Stimulated activated memory B cell treated with anti-CD40 and anti-IgM and Interleukin-4, amounts not matched to agents 10 μg/mL and 1 μg/mL and 100 μg/mL, for 72 hours (primary cell): ENCODE data around the gene NAXE.
"Not testable (repeated sequence)": the region's sequence is repeated elsewhere in the genome, so short reads cannot be mapped to it uniquely, and the experiment has no call there.

ENCODE experiments used
- ATAC-seq: fragments of 150-1000 bp; cut with Tn5 transposase; 2 replicates; pipeline ENCODE4 v1.10.0; 2021
- H3K27ac Mint-ChIP-seq: one replicate; pipeline ENCODE4 v1.8.0; 2022; ENCODE audit warnings: mild to moderate bottlenecking, mixed read lengths
- H3K27me3 Mint-ChIP-seq: one replicate; pipeline ENCODE4 v1.8.0; 2022; ENCODE audit warnings: mixed read lengths
- H3K36me3 Mint-ChIP-seq: one replicate; pipeline ENCODE4 v1.8.0; 2022; ENCODE audit warnings: mixed read lengths
- H3K4me1 Mint-ChIP-seq: one replicate; pipeline ENCODE4 v1.8.0; 2022; ENCODE audit warnings: mixed read lengths
- H3K4me3 Mint-ChIP-seq: one replicate; pipeline ENCODE4 v1.8.0; 2022; ENCODE audit warnings: mild to moderate bottlenecking, moderate library complexity, mixed read lengths
- H3K9me3 Mint-ChIP-seq: one replicate; pipeline ENCODE4 v1.8.0; 2022; ENCODE audit warnings: mixed read lengths

Gene NAXE

GRCh38 chr1:156596426-156596825 is 4.8 kb downstream of the NAXE start:
- Mint-ChIP-seq H3K27ac (no peak overlapping the region), H3K4me1 (peaks cover 38% of the 10 kb centered on the region), H3K4me3 (no peak overlapping the region), H3K36me3 (peaks cover 40% of the 10 kb centered on the region), H3K9me3 (no peaks in the 10 kb centered on the region), H3K27me3 (no peaks in the 10 kb centered on the region)
- no peak for ATAC-seq

GRCh38 chr1:156598125-156598524 is 6.5 kb downstream of the NAXE start:
- Mint-ChIP-seq H3K36me3 (peaks cover 36% of the 10 kb centered on the region), H3K27ac (peak overlapping the region; percentile 20), H3K4me1 (peaks cover 40% of the 10 kb centered on the region), H3K9me3 (no peaks in the 10 kb centered on the region), H3K4me3 (no peak overlapping the region), H3K27me3 (no peaks in the 10 kb centered on the region)
- no peak for ATAC-seq

- Mint-ChIP-seq H3K9me3 (no peaks in the 10 kb centered on the region), H3K27me3 (no peaks in the 10 kb centered on the region), H3K4me3 (no peak overlapping the region), H3K36me3 (peaks cover 36% of the 10 kb centered on the region), H3K27ac (peak overlapping the region; percentile 20), H3K4me1 (peaks cover 40% of the 10 kb centered on the region)
- no peak for ATAC-seq
Measured at GRCh38 chr1:156598731-156599432, 7.3 kb downstream of the NAXE start.

- H3K4me3 Mint-ChIP-seq: peak overlapping the region; percentile 97
- no peaks in the 10 kb centered on the region for H3K9me3 Mint-ChIP-seq
- H3K27me3 Mint-ChIP-seq: no peaks in the 10 kb centered on the region
- peak; percentile 75 for ATAC-seq
- H3K4me1 Mint-ChIP-seq: peaks cover 40% of the 10 kb centered on the region
- peaks cover 34% of the 10 kb centered on the region for H3K36me3 Mint-ChIP-seq
- peak overlapping the region; percentile 91 for H3K27ac Mint-ChIP-seq
Measured at GRCh38 chr1:156599811-156600210, 8.2 kb downstream of the NAXE start.

GRCh38 chr1:156600733-156601121 is 9.2 kb downstream of the NAXE start:
- peaks cover 31% of the 10 kb centered on the region for H3K4me1 Mint-ChIP-seq
- H3K27ac Mint-ChIP-seq: peak overlapping the region; percentile 91
- peak overlapping the region; percentile 97 for H3K4me3 Mint-ChIP-seq
- H3K27me3 Mint-ChIP-seq: no peaks in the 10 kb centered on the region
- no peaks in the 10 kb centered on the region for H3K9me3 Mint-ChIP-seq
- ATAC-seq: no peak
- peaks cover 25% of the 10 kb centered on the region for H3K36me3 Mint-ChIP-seq

GRCh38 chr1:156601122-156601830 is 9.7 kb downstream of the NAXE start, which contains the start of gene GPATCH4:
Gene GPATCH4, minus strand, starts transcription at chr1:156601479.
- H3K9me3 Mint-ChIP-seq: no peaks in the 10 kb centered on the region
- peak within 1 kb of the TSS; percentile 91 for H3K27ac Mint-ChIP-seq
- H3K36me3 Mint-ChIP-seq: peaks cover 20% of the 10 kb centered on the region
- peak; percentile 84 for ATAC-seq
- no peaks in the 10 kb centered on the region for H3K27me3 Mint-ChIP-seq
- peaks cover 30% of the 10 kb centered on the region for H3K4me1 Mint-ChIP-seq
- H3K4me3 Mint-ChIP-seq: peak within 1 kb of the TSS; percentile 97

GRCh38 chr1:156601892-156602291 is 10.3 kb downstream of the NAXE start:
- peaks cover 34% of the 10 kb centered on the region for H3K4me1 Mint-ChIP-seq
- ATAC-seq: peak; percentile 70
- H3K9me3 Mint-ChIP-seq: no peaks in the 10 kb centered on the region
- H3K36me3 Mint-ChIP-seq: peaks cover 14% of the 10 kb centered on the region
- H3K27me3 Mint-ChIP-seq: no peaks in the 10 kb centered on the region
- H3K4me3 Mint-ChIP-seq: peak overlapping the region; percentile 97
- H3K27ac Mint-ChIP-seq: peak overlapping the region; percentile 91

- H3K9me3 Mint-ChIP-seq: no peaks in the 10 kb centered on the region
- no peaks in the 10 kb centered on the region for H3K27me3 Mint-ChIP-seq
- no peak for ATAC-seq
- peaks cover 8% of the 10 kb centered on the region for H3K36me3 Mint-ChIP-seq
- H3K4me1 Mint-ChIP-seq: peaks cover 40% of the 10 kb centered on the region
- H3K27ac Mint-ChIP-seq: peak overlapping the region; percentile 91
- H3K4me3 Mint-ChIP-seq: peak overlapping the region; percentile 23
Measured at GRCh38 chr1:156602557-156602993, 11.0 kb downstream of the NAXE start.

- H3K9me3 Mint-ChIP-seq, H3K36me3 Mint-ChIP-seq, H3K4me3 Mint-ChIP-seq: not testable (repeated sequence)
- H3K4me1 Mint-ChIP-seq: peaks cover 32% of the 10 kb centered on the region
- peaks cover 17% of the 10 kb centered on the region for H3K27me3 Mint-ChIP-seq
- ATAC-seq: peak; percentile 86
- peak overlapping the region; percentile 20 for H3K27ac Mint-ChIP-seq
Measured at GRCh38 chr1:156607344-156607743, 15.8 kb downstream of the NAXE start.

- peaks cover 25% of the 10 kb centered on the region for H3K27me3 Mint-ChIP-seq
- no peaks in the 10 kb centered on the region for H3K9me3 Mint-ChIP-seq
- H3K4me1 Mint-ChIP-seq: peaks cover 27% of the 10 kb centered on the region
- H3K36me3 Mint-ChIP-seq: no peaks in the 10 kb centered on the region
- H3K4me3 Mint-ChIP-seq: no peak overlapping the region
- H3K27ac Mint-ChIP-seq: no peak overlapping the region
- peak; percentile 88 for ATAC-seq
Measured at GRCh38 chr1:156608036-156608674, 16.6 kb downstream of the NAXE start.

GRCh38 chr1:156608981-156609380 is 17.4 kb downstream of the NAXE start:
- Mint-ChIP-seq H3K27ac (no peak overlapping the region), H3K36me3 (no peaks in the 10 kb centered on the region), H3K27me3 (peaks cover 27% of the 10 kb centered on the region), H3K4me3 (no peak overlapping the region), H3K4me1 (peaks cover 27% of the 10 kb centered on the region), H3K9me3 (no peaks in the 10 kb centered on the region)
- ATAC-seq: peak; percentile 76

- not testable (repeated sequence) for ATAC-seq, H3K36me3 Mint-ChIP-seq
- peaks cover 27% of the 10 kb centered on the region for H3K27me3 Mint-ChIP-seq
Measured at GRCh38 chr1:156610072-156610471, 18.5 kb downstream of the NAXE start.

GRCh38 chr1:156612666-156613065 is 21.1 kb downstream of the NAXE start:
- no peak for ATAC-seq
- H3K4me1 Mint-ChIP-seq: peaks cover 16% of the 10 kb centered on the region
- no peaks in the 10 kb centered on the region for H3K9me3 Mint-ChIP-seq
- H3K27me3 Mint-ChIP-seq: peaks cover 40% of the 10 kb centered on the region
- no peak overlapping the region for H3K27ac Mint-ChIP-seq
- no peaks in the 10 kb centered on the region for H3K36me3 Mint-ChIP-seq
- H3K4me3 Mint-ChIP-seq: no peak overlapping the region

More at GRCh38 chr1:156610072-156610471, 18.5 kb downstream of the NAXE start:
- not testable (repeated sequence) for H3K4me3 Mint-ChIP-seq, H3K9me3 Mint-ChIP-seq, H3K27ac Mint-ChIP-seq
- H3K4me1 Mint-ChIP-seq: peaks cover 27% of the 10 kb centered on the region

- H3K27ac Mint-ChIP-seq: no peak overlapping the region
- H3K27me3 Mint-ChIP-seq: peaks cover 48% of the 10 kb centered on the region
- H3K36me3 Mint-ChIP-seq: no peaks in the 10 kb centered on the region
- no peaks in the 10 kb centered on the region for H3K9me3 Mint-ChIP-seq
- H3K4me1 Mint-ChIP-seq: no peaks in the 10 kb centered on the region
- H3K4me3 Mint-ChIP-seq: no peak overlapping the region
- ATAC-seq: no peak
Measured at GRCh38 chr1:156615946-156616345, 24.4 kb downstream of the NAXE start.

GRCh38 chr1:156616463-156616862 is 24.9 kb downstream of the NAXE start:
- H3K9me3 Mint-ChIP-seq: no peaks in the 10 kb centered on the region
- H3K4me3 Mint-ChIP-seq: no peak overlapping the region
- H3K27me3 Mint-ChIP-seq: peaks cover 48% of the 10 kb centered on the region
- H3K4me1 Mint-ChIP-seq: no peaks in the 10 kb centered on the region
- no peak overlapping the region for H3K27ac Mint-ChIP-seq
- no peaks in the 10 kb centered on the region for H3K36me3 Mint-ChIP-seq
- ATAC-seq: no peak
